HL-60/S4 treated with retinoic acid at 250 ng/mL for 4 days and 3 days (cell line): ENCODE results near the gene ANKS6.

Experiments used
- in situ Hi-C: fragments of 300-500 bp; cut with MboI; formaldehyde crosslinking; loops from 2 replicates; pipeline ENCODE4 v1.7.0; 2022; ENCODE audit warnings: low sequenced_read_pairs

Gene ANKS6

DNA sequence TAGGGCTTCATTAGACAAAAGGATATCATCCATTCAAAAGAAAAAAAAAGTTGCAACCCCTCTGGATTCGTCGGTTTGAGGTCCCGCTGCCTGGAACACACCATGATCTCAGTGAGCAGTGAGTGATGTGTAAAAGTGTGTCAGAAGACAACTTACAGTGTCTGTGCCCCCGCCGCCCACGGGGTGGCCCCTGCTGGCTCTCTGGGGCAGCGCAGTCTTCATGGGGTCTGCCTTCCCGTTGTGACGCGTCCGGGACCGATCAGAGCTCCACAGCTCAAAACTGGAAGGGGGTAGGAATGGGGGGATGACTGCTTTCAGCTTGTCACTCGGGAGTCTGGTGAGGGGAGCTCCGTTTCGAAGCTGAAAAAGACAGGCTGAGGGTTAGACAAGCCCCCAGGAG, 22.6 kb downstream of the ANKS6 start:
- in situ Hi-C loops, result loop anchor here (10.0 kb wide), 1 partner anchor 239 kb away; no protein-coding TSS in a partner anchor

DNA sequence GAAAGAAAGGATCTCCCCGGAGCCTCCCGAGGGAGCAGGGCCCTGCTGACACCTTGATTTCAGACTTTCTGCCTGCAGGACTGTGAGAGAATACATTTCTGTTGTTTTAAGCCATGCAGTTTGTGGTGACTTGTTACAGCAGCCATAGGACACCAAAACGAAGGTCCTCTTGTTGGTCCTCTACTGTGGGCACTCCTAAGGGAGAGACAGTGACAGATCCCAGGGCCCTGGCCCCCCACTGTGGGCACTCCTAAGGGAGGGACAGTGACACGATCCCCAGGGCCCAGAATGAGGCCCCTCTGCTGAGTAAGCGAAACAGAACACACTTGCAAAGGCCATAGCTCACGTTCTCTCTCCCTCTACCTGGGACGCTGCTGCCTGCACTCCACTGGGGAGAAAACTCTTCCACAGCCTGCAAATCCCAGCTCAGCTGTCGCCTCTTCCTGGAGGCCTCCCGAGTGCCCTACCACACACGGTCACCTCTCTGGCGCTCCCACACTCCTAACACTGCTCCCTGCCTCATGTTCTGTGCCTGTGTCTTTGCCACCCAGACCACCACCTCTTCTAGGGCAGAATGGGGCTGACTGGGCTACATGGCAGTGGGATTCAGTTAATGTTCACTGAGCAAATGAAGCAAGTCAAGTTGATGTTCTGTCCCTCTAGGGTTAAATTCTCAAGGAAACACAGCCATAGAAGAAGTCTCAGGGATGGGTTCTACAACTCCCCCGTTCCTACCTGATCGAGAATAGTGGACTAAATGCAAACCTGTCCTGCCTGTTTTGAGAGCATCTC, 23.8 kb downstream of the ANKS6 start:
- in situ Hi-C loops, result loop anchor here (10.0 kb wide), 1 partner anchor 238 kb away; no protein-coding TSS in a partner anchor

- in situ Hi-C loops, result loop anchor here (10.0 kb wide), 1 partner anchor 237 kb away; no protein-coding TSS in a partner anchor
Measured at GRCh38 chr9:98771209-98771874, 25.0 kb downstream of the ANKS6 start.

- in situ Hi-C loops, result loop anchor here (10.0 kb wide), 1 partner anchor 236 kb away; no protein-coding TSS in a partner anchor
Measured at GRCh38 chr9:98770717-98771116, 25.6 kb downstream of the ANKS6 start.

DNA sequence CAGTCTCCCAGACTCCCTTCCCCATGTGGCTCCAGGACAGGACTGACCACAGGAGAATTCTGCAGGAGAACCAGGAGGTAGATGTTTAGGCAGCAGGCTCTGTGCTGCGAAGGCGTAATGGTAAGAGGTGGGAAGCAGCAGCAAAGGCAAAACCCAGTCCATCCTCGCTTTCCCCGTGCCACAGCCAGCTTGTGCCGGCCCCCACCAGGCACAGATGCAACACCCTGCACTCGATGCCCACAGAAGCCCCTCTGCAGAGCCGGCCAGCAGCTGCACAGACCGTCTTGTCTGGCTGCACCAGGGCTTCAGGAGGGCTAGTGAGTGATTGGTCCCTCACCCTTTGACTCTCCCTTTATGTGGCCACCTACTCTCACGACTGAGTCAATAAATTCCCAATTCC, 28.0 kb downstream of the ANKS6 start:
- in situ Hi-C loops, result no loop called here

DNA sequence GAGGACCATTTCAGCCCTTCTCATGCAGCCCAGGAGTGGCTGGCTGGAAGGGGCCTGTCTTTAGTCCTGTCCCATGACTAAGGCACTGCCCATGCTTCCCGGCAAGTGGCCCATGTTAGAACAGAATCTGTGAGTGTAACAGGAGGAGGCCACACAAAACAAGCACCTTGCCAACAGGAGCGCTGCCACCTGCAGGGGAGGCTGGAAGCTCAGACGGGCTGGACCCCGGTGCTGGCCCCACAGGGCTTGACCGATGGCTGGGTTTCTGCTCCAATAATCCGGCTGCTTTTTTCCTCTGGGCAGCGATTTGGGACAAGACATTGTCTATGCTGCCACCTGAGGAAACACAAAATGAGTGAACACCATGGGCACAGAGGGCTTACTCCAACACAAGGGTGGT, 28.4 kb downstream of the ANKS6 start:
- in situ Hi-C loops, result no loop called here

- in situ Hi-C loops, result no loop called here
Measured at GRCh38 chr9:98767196-98767595, 29.2 kb downstream of the ANKS6 start.

DNA sequence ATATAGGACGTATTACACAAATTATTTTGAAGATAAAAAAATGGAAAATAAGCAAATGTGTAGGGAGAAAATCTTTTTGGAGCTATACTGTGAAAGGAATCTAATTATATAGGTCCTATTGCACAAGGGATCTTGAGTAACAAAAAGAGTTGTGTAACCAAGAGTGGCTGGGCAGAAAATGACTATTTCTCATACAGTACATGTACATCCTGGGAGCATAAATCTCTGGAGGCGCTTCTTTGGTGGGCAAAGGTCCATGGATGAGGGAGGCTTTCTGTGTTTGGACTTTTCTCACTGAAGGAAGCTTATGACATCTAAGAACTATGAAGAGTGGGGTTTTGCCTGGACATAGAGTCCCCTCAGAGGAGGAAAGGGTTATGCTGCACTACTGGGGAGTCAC, 29.8 kb downstream of the ANKS6 start:
- in situ Hi-C loops, result no loop called here

GRCh38 chr9:98765256-98765655, 31.1 kb downstream of the ANKS6 start:
- in situ Hi-C loops, result no loop called here

- in situ Hi-C loops, result no loop called here
Measured at GRCh38 chr9:98763986-98764745, 32.2 kb downstream of the ANKS6 start.

DNA sequence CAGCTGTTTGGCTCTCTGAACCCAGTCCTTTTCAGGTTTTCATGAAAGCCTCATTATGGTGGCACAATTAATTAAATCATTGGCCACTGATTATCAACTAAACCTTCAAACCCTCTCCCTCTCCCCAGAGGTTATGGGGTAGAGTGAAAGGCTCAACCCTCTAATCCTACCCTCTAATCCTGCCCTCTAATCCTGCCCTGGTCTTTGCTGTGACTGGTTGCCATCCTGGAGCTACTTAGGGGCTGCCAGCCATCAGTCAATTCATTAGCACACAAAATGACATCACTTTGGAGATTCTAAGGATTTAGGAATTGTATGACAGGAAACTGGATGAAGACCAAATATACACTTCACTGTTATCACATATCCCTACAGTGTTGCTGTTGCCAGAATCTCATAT, 36.1 kb downstream of the ANKS6 start:
- in situ Hi-C loops, result no loop called here

GRCh38 chr9:98755006-98755618, 41.2 kb downstream of the ANKS6 start:
- in situ Hi-C loops, result no loop called here

- in situ Hi-C loops, result no loop called here
Measured at GRCh38 chr9:98751210-98751609, 45.1 kb downstream of the ANKS6 start.

DNA sequence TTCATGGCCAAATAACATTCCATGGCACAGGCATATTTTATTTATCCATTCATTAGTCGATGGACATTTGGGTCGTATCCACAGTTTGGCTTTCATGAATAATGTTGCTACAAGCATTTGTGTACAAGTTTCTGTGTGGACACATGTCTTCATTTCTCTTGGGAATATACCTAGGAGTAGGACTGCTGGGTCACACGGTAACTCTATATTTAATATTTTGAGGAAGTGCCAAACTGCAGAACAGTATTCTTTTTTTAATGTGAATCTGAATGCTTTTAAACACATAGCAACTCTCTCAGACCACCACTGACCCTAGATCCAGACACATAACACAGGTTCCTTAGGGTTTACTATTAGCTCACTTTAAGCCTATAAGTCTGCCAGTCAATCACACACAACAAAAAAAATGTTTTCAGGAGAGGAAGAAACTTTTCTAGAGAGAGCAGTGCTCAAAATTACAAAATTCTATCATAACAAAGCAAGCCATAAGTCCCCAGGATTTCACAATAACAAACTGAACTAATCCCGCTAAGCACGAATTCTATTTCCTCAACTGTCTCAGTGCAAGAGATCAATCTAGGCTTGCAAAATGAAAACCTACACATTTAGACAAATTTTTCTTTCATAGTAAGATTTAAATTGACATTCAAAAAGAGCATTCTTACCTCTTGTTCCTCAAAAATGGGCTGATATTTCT, 45.8 kb downstream of the ANKS6 start:
- in situ Hi-C loops, result no loop called here

DNA sequence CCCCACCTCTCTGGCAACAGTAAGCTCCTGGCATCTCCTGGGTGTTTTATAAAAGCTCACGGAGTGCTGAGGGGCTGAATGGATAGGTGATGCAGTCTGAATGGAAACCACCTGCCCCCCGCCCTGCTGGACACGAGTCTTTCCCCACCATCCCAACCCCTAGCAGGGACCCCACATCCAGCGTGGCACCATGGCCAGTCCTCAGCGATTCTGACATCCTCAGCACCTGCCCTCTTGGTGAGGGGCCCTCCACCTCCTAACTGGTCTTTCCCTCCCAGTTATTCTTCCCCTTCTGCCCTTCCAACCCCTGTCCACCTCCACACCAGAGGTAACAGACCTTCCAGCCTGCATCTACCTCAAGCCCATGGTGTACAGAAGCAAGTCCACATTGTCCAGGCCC, 48.9 kb downstream of the ANKS6 start:
- in situ Hi-C loops, result no loop called here

DNA sequence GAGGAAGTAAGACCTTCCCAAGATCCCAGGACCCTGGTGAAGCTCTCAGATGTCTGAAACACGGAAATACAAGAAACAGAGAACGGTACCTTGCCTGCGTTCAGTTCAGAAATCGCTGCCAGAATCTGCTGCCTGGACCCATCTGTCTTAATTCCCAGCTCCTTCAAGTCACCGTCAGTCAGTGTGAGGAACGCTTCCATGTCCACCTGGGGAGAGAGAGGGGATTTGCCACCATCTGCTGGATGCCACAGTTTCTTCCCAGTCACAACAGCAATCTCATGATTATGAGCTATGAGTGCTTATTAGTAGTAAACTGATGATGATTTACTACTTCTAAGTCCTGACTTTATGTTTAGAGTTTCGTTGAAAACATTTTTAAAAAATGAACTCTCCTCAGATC, 50.9 kb downstream of the ANKS6 start:
- in situ Hi-C loops, result no loop called here

DNA sequence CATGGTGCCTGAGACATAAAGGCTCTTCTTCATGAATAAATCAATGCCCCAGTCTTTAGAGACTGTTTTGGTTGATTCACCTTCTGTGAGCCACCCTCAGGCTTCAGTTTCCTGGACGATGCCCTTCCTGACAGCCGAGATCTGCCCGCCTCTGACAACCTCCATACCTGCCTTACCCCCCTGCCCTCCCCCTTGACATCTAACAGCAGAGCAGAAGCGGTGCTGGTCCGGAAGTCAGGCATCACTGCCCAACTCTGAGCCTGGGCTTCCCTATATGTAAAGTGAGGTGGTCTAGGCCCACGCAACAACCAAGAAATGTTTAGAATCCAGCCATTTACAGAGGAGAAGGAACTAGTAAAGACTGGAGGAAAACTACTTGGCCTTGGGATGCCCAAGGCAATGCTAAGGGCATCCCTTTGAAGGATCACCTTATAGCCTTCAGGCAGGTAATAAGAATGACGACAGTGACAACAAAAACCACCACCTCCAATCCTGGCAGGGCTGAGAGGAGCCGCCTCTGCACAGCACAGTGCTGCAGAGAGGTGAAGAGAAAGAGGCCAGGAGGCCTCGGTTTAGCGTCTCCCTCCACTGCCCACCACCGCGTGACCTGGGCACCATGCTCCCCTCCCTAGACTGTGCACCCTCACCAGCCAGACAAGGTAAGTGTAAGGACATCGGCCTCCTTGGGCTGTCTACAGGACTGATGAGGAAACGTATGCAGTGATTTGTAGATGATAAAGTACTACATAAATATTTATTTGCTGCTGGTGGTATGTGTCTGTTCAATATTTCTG, 52.3 kb downstream of the ANKS6 start:
- in situ Hi-C loops, result no loop called here

- in situ Hi-C loops, result no loop called here
Measured at GRCh38 chr9:98743329-98743728, 53.0 kb downstream of the ANKS6 start.
